Stimulated activated CD4-positive, alpha-beta T cell treated with anti-CD3 and anti-CD28 coated beads, Interleukin-2, amount 100 ng/mL, for 4 hours (primary cell): Measurements from ENCODE around the gene ARHGEF33.

ENCODE experiments used
- DNase-seq: peaks from one replicate; pipeline ENCODE4 v3.0.0-alpha.2; 2020; ENCODE audit warnings: low read depth

The ARHGEF33 gene

GRCh38 chr2:38889575-38889974 lies at the start of gene ARHGEF33:
ARHGEF33 (plus strand) TSS chr2:38889875; CDS start chr2:38919448, 29,573 bp downstream.
- no peak for DNase-seq

DNA sequence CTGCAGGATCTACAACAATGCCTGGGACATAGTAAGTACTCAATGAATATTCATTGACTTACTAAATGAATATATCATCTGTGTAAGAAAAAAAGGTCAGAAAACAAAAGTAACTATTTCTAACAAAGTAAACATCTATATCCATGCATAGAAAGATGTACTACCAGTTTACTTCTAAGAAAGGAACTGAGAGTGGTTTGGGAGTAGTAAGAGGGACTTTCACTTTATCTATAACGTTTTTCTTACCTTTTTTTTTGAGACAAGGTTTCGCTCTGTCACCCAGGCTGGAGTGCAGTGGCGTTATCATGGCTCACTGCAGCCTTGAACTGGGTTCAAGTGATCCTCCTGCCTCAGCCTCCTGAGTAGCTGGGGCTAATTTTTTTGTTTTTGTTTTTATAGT lies 39.6 kb upstream of the ARHGEF33 start:
- no peak for DNase-seq

GRCh38 chr2:38856165-38856564 lies 33.5 kb upstream of the ARHGEF33 start:
- no peak for DNase-seq

DNA sequence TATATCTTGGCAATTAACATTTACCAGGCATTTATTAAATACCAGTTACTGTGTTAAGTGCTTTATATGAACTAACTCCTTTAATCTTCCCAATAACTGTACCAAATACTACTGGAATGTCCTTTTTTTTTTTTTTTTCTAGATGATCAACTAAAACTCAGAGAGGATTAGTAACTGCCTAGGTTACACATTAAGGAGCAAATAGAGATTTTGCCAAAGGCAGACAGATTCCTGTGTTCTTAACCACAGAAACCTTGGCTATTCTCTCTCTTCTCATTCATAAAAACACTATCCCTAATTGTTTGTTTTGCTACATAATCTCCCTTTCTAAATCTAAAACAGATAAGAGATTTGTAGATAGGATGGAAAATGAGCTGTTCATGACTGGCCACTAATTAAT lies 27.2 kb upstream of the ARHGEF33 start:
- no peak for DNase-seq

GRCh38 chr2:38863061-38863695 lies 26.5 kb upstream of the ARHGEF33 start:
- no peak for DNase-seq

GRCh38 chr2:38866773-38867443 lies 22.8 kb upstream of the ARHGEF33 start:
- DNase-seq, result no peak

DNA sequence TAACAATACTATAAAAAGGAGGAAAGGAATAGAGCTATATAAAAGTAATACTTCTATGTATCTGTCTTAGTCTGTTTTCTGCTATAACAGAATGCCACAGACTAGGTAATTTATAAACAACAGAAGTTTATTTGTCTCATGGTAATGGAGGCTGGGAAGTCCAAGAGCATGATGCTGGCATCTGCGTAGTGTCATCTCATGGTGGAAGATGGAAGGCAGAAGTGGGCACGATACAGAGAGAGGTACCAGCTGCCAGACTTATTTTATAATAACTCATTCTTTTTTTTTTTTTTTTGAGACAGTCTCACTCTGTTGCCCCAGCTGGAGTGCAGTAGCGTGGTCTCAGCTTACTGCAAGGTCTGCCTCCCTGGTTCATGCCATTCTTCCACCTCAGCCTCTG lies 18.2 kb upstream of the ARHGEF33 start:
- no peak for DNase-seq

DNA sequence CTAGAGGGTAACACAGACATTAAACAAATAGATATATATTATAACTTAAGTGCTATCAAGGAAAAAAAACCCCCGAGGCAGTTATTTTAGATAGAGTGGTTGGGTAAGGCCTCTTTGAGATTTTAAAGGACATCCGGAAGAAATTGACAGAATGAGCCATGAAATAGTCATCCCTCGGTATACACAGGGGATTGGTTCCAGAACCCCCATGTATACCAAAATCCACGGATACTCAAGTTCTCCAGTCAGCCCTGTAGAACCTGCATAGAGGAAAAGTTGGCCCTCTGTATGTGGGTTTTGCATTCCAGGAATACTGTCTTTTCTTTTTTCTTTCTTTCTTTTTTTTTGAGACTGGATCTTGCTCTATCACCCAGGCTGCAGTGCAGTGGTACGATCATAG lies 15.9 kb upstream of the ARHGEF33 start:
- DNase-seq, result no peak

DNA sequence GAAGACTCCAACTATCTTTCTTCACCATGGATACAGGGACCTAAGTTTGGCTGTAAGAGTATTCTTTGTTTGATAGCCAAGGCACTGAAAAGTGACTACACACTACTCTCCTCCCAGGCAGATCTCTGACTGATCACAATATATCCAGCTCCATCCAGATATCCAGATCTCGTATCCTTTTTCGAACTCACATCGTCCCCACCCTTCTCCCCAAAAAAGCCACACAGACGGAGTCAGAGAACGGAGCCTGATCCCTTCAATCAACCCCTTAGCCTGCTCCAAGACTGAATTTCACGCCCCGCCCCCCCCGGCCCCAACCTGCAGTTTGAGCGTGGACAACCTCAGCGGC lies 14.5 kb upstream of the ARHGEF33 start:
- no peak for DNase-seq

DNA sequence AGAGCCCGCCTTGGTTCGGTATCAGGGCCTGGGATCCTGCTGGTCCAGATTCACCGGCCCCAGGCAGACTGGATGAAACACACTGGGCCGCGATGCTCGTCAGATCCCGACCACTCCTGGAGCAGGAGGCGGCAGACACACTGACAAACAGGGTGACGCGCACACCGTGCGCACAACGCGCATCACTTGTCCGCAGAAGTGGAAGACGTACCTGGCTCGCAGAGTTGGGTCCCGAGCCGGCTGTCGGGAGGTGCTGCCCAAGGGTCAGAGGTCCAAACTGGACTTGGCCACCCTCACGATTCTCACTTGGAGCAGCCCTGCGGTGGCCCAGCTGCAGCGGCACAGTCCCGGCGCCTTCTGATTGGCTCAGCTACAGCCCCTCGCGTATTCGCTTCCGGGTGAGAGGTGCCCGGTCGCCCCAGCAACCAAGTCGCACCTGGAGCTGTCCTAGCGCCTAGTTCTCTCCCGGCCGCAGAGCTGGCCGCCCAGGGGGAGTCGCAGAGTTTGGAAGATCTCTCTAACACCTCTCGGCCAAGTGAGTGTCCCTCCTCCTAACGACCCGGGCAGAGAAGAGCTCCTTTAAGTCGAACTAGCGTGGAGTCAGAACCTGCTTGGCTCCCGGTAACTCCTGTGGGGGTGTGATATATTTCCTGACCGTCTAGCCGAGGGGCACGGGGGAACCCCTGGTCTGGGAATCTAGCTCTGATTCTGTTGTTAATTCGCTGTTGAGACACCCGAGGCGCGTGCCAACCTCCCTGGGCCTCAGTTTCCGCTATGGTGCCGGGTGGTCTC lies 13.9 kb upstream of the ARHGEF33 start, which contains the start of the genes DHX57 and MORN2:
Gene DHX57, minus strand, starts transcription at position 359 of the 792 bp plus-strand sequence. CDS start 7,529 bp downstream, outside the sequence.
Gene MORN2, plus strand, starts transcription at position 401 of the 792 bp plus-strand sequence.
- DNase-seq, result peak; percentile 68

DNA sequence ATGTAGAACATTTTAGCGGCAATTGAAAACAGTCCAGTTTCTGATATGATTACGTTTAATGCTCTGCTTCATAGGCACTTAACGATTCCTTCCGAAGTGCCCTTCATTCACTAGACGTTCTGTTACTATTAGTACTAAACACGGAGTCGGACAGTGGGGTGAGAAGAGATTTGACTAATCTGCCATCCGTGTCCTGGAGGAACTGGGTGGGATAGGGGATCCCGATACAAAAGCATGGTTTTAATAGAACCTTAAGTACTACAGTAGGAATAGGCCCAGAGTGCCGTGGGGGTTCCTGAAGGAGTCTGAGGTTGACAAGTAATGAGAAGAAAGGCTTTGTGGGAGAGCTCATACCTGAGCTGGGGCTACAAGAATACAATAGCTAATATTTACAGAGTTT lies 13.3 kb upstream of the ARHGEF33 start:
- no peak for DNase-seq

GRCh38 chr2:38886063-38886462 lies 3.6 kb upstream of the ARHGEF33 start:
- DNase-seq, result no peak

- no peak for DNase-seq
These were observed 2.3 kb upstream of the ARHGEF33 start for GRCh38 chr2:38887347-38887746.

DNA sequence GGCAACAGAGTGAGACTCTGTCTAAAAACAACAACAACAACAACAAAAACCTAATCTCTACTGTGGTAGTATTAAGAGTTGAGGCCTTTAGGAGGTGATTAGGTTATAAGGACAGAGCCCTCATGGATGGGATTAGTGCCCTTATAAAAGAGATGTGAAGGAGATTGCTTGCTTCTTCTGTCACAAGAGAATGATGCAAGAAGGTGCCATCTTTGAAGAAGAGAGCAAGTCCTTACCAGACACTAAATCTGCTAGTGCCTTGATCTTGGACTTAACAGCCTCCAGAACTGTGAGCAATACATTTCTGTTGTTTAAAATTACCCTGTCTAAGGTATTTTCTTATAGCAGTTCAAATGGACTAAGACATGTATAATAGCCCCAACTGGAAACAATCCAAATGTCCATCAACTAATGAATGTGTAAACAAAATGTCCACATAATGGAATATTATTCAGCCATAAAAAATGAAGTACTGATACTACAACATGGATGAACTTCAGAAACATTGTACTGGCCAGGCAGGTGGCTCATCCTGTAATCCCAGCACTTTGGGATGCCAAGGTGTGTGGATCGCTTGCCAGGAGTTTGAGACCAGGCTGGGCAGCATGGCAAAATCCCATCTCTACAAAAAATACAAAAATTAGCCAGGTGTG lies 1.6 kb upstream of the ARHGEF33 start:
- DNase-seq, result no peak

DNA sequence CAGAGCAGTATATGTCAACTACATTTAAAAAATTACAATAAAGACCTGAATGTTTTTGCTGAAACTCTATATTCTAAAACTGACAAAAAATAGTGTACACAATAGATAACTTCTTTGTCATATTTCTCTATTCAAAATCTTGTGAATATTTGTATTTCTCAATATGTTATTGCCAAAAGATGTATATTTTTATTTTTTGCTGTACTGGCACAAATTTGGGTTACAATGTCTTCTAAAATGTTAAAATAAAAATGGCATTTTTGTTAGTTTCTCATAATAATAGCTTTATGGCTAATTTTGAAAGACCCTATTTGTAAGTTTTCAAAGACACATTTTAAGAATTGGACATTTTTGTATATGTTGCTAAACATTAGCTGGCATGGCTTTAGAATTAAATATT lies 630 bp upstream of the ARHGEF33 start:
- no peak for DNase-seq

DNA sequence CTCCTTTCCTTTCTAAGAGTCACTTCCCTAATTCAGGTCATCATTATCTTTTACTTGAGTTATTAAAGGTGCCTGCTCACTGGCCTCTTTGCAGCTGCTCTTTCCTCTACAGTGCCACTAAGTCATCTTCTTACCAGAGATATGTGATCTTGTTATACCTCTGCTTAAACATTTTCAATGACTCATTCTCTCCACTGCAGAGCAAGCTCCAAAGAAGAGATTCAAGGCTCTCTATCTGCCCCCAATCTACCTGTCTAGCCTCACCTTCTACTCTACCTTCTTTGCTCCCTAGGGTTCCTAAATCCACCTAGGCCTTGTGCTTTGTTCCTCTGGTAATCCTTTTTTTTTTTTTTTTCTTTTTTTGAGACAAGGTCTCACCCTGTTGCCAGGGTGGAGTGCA lies 3.1 kb downstream of the ARHGEF33 start:
- DNase-seq, result no peak

GRCh38 chr2:38898256-38898655 lies 8.6 kb downstream of the ARHGEF33 start:
- no peak for DNase-seq

DNA sequence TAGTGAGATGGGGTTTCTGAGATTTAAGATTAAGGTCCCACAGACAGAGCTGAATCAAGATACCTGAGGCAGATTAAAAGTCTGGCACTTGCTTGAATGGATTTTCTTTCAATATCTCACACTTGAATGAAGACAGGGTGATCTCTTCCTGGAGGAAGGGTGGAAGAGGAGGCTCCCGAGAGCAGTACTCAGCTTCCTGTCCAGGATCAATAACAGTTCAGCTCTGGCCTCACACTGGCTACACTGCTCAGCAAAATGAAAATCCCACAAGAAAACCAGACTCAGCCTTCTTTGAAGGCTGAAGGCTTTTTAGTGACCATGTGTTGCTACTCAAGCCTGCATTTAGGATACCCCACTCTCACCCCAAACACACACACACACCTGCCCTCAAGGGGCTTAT lies 11.1 kb downstream of the ARHGEF33 start:
- no peak for DNase-seq

DNA sequence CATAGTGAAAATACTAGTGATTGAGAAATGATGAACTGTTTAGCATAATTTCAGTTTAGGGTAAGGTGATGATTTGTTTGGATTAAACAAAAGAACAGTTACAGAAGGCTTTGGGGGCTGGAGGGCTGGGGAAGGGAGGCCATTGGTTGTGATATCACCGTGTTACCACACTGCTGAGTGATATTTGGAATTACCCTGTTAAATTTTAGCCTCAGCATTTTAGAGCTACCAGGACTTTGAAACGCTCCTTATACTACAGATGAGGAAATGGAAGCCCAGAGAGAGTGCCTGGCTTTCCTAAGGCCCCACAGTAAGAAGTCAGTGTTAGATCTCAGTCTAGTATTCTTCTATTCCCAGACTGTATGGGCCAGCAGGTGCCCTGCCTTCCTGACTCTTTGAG lies 15.6 kb downstream of the ARHGEF33 start:
- no peak for DNase-seq

DNA sequence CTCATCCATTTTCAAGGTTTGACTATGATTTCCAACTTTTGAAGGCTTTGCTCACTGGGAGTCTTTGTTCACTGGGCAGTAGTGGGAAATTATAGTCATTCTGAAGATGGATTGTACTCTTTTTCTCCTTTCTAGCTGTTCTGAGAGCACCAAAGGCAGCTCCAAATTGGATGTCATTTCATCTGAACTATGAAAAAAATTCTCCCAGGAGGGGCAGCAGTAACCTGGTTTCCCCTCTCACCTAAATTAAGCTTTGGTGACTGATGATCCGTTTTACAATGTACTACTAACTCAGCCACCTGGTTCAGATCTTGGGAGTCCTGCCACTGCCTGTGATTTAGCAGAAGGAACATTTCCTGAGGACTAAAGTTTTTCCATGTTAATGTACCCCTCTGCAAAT lies 17.6 kb downstream of the ARHGEF33 start:
- no peak for DNase-seq

GRCh38 chr2:38907743-38908562 lies 18.3 kb downstream of the ARHGEF33 start:
- no peak for DNase-seq

DNA sequence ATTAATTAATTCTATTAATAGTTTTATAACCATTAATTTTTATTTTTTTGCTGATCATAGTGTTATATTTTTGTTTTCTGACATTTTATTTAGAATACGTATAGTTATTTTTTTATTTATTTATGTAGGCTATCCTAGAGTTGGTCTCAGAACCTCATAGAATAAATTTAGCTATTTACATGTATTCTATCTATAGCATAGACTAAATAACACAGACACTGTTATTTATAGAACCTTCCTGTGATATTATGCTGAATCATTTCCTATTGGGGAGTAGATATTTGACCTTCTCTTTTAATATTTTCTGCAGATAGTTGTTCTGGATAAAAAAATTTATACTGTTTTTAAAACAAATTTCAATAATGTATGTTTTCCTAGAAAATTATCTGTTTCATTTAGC lies 20.2 kb downstream of the ARHGEF33 start:
- no peak for DNase-seq
